ENCODE results near the gene KCTD7.

DNA sequence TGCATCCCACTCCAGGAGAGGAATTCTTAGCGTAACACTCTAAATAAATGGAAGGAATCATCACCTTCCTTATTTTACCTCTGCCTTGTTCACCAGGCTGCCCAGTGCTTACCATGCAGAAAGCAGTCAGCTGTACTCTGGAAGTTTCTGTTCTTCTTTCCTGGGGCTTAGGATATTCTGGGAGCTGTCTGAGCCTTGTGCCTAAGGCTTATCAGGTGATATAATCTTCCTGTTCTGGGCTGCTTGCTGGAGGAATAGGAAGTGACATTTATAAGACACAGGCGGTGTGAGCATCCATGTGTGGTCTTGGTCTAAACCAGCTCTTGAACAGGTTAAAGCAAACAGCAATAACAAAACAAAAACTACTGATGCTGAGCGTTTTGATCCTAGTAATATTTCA, 13.5 kb downstream of the KCTD7 start:
- TF ChIP-seq, protein P1, sequence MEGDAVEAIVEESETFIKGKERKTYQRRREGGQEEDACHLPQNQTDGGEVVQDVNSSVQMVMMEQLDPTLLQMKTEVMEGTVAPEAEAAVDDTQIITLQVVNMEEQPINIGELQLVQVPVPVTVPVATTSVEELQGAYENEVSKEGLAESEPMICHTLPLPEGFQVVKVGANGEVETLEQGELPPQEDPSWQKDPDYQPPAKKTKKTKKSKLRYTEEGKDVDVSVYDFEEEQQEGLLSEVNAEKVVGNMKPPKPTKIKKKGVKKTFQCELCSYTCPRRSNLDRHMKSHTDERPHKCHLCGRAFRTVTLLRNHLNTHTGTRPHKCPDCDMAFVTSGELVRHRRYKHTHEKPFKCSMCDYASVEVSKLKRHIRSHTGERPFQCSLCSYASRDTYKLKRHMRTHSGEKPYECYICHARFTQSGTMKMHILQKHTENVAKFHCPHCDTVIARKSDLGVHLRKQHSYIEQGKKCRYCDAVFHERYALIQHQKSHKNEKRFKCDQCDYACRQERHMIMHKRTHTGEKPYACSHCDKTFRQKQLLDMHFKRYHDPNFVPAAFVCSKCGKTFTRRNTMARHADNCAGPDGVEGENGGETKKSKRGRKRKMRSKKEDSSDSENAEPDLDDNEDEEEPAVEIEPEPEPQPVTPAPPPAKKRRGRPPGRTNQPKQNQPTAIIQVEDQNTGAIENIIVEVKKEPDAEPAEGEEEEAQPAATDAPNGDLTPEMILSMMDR (IDR thresholded peaks at IDR 0.05): no peak
- TF ChIP-seq EP300 (IDR thresholded peaks at IDR 0.05) (no peak), POLR2AphosphoS5 (IDR thresholded peaks at IDR 0.05) (no peak), POLR2A (IDR thresholded peaks at IDR 0.05) (no peak)

Data from stomach (tissue), 4 donors.